ENCODE results near the gene ZNF638. TPM values are rescaled to one million over a fixed set of nuclear protein-coding genes. Genes with fewer than 3 reads are reported as not detected.

The ZNF638 gene
- total and polyA plus RNA-seq, 9 of the 15 experiments (the other 6 are each of a cell fraction or from before 2014, with no cell fraction given), result 53.3 to 165 (median 98.8) TPM

GRCh38 chr2:71451705-71452104 is 120.1 kb downstream of the ZNF638 start (continued):
- TF ChIP-seq, protein P1, sequence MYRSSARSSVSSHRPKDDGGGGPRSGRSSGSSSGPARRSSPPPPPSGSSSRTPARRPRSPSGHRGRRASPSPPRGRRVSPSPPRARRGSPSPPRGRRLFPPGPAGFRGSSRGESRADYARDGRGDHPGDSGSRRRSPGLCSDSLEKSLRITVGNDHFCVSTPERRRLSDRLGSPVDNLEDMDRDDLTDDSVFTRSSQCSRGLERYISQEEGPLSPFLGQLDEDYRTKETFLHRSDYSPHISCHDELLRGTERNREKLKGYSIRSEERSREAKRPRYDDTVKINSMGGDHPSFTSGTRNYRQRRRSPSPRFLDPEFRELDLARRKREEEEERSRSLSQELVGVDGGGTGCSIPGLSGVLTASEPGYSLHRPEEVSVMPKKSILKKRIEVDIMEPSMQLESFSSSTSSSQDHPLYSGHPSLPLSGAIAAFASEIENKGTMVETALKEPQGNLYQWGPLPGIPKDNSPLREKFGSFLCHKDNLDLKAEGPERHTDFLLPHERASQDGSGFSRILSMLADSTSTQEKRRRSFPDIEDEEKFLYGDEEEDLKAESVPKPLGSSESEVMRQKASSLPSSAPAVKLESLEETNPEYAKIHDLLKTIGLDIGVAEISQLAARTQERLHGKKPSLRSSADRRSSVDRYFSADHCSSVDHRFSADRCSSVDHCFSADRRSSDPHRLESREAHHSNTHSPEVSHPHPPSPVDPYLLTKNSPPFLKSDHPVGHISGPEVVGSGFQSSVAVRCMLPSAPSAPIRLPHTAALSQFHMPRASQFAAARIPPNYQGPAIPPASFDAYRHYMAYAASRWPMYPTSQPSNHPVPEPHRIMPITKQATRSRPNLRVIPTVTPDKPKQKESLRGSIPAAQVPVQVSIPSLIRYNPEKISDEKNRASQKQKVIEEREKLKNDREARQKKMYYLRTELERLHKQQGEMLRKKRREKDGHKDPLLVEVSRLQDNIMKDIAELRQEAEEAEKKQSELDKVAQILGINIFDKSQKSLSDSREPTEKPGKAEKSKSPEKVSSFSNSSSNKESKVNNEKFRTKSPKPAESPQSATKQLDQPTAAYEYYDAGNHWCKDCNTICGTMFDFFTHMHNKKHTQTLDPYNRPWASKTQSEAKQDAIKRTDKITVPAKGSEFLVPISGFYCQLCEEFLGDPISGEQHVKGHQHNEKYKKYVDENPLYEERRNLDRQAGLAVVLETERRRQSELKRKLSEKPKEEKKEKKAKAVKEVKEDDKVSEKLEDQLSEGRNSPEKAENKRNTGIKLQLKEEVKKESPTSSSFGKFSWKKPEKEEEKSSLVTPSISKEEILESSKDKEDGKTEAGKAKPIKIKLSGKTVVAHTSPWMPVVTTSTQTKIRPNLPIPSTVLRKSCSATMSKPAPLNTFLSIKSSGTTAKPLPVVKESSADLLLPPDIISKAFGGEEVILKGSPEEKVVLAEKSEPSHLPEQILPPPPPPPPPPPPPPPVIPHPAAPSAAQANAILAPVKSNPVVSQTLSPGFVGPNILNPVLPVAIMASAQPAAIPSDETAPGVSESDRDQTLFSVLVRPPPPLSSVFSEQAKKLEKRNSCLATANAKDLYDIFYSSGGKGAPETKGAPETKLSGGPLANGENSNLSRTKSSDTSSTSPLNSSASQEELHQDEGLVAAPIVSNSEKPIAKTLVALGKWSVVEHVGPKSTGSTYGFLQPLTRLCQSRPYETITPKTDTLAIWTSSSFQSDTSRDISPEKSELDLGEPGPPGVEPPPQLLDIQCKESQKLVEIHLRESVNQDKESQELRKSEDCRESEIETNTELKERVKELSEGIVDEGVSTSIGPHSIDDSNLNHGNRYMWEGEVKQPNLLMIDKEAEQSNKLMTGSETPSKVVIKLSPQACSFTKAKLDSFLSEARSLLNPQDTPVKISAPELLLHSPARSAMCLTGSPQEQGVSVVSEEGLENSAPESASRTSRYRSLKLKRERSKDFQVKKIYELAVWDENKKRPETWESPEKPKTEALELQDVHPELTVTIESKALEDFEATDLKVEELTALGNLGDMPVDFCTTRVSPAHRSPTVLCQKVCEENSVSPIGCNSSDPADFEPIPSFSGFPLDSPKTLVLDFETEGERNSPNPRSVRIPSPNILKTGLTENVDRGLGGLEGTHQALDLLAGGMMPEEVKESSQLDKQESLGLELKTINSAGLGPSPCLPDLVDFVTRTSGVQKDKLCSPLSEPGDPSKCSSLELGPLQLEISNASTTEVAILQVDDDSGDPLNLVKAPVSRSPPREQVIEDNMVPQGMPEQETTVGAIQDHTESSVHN (IDR thresholded peaks at IDR 0.05; ENCODE audit: borderline replicate concordance in 1 of 2, low read depth in 1 of 2), result no peak
- TF ChIP-seq XRCC4 (IDR thresholded peaks at IDR 0.05; ENCODE audit: extremely low read depth, insufficient read depth, insufficient read length) (no peak), POLR2H (tag; IDR thresholded peaks at IDR 0.05; ENCODE audit: low read depth) (no peak), POLR2AphosphoS5 (IDR thresholded peaks at IDR 0.05; ENCODE audit: control insufficient read depth, insufficient read depth, low read depth, low read length) (no peak), FUS (optimal IDR thresholded peaks at IDR 0.05; ENCODE audit: low read depth, low read length) (no peak), ZC3H8 (IDR thresholded peaks at IDR 0.05) (no peak), RUNX1 (IDR thresholded peaks at IDR 0.05; ENCODE audit: low read depth) (no peak), ZNF24 (IDR thresholded peaks at IDR 0.05) (no peak)
- TF ChIP-seq, protein P2, sequence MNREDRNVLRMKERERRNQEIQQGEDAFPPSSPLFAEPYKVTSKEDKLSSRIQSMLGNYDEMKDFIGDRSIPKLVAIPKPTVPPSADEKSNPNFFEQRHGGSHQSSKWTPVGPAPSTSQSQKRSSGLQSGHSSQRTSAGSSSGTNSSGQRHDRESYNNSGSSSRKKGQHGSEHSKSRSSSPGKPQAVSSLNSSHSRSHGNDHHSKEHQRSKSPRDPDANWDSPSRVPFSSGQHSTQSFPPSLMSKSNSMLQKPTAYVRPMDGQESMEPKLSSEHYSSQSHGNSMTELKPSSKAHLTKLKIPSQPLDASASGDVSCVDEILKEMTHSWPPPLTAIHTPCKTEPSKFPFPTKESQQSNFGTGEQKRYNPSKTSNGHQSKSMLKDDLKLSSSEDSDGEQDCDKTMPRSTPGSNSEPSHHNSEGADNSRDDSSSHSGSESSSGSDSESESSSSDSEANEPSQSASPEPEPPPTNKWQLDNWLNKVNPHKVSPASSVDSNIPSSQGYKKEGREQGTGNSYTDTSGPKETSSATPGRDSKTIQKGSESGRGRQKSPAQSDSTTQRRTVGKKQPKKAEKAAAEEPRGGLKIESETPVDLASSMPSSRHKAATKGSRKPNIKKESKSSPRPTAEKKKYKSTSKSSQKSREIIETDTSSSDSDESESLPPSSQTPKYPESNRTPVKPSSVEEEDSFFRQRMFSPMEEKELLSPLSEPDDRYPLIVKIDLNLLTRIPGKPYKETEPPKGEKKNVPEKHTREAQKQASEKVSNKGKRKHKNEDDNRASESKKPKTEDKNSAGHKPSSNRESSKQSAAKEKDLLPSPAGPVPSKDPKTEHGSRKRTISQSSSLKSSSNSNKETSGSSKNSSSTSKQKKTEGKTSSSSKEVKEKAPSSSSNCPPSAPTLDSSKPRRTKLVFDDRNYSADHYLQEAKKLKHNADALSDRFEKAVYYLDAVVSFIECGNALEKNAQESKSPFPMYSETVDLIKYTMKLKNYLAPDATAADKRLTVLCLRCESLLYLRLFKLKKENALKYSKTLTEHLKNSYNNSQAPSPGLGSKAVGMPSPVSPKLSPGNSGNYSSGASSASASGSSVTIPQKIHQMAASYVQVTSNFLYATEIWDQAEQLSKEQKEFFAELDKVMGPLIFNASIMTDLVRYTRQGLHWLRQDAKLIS (CRISPR knock-in tag; IDR thresholded peaks at IDR 0.05), result no peak

All from K562 (cell line).